ENCODE results near the gene BCDIN3D.

DNA sequence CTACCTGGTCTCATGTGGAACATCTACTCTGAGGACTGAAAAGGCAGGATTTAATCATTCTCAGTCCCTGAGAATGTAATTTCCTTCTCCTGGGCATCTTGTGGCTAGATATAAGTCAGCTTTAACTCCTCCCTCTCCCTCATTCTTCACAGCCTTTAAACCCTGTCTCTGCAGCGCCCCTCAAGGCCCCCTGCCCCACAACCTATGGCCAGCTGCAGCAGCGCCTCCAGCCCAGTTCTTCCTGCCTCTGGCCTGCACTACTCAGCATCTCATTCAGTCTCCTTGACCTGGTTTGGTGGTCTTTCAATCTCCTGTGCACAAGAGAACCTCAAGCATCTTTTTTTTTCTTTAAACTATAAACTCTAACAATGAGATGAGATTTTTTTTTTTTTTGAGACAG lies 44.0 kb downstream of the BCDIN3D start:
- TF ChIP-seq, protein P1, sequence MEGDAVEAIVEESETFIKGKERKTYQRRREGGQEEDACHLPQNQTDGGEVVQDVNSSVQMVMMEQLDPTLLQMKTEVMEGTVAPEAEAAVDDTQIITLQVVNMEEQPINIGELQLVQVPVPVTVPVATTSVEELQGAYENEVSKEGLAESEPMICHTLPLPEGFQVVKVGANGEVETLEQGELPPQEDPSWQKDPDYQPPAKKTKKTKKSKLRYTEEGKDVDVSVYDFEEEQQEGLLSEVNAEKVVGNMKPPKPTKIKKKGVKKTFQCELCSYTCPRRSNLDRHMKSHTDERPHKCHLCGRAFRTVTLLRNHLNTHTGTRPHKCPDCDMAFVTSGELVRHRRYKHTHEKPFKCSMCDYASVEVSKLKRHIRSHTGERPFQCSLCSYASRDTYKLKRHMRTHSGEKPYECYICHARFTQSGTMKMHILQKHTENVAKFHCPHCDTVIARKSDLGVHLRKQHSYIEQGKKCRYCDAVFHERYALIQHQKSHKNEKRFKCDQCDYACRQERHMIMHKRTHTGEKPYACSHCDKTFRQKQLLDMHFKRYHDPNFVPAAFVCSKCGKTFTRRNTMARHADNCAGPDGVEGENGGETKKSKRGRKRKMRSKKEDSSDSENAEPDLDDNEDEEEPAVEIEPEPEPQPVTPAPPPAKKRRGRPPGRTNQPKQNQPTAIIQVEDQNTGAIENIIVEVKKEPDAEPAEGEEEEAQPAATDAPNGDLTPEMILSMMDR (IDR thresholded peaks at IDR 0.05): no peak
- no peak for TF ChIP-seq ZFX (IDR thresholded peaks at IDR 0.05; ENCODE audit: borderline replicate concordance)
